T-helper 22 cell (primary cell): ENCODE results near the gene TCF19.
A peak's percentile ranks its signal among the peaks of the same experiment; 100 is the strongest.

ENCODE experiments used
- DNase-seq: peaks from one replicate; pipeline ENCODE4 v3.0.0-alpha.2; 2020; ENCODE audit warnings: low read depth

Gene TCF19

GRCh38 chr6:31158140-31158862 is at the start of gene TCF19:
Gene TCF19 (plus strand): TSS chr6:31158589. CDS start chr6:31159470, 881 bp downstream.
- DNase-seq, result peak; percentile 99

- DNase-seq, result no peak
Observed at GRCh38 chr6:31110825-31111582, 47.4 kb upstream of the TCF19 start.

GRCh38 chr6:31111712-31112111 is 46.7 kb upstream of the TCF19 start:
- DNase-seq, result no peak

- no peak for DNase-seq
Observed at GRCh38 chr6:31112478-31112877, 45.9 kb upstream of the TCF19 start, which contains the start of gene C6orf15. Gene C6orf15 (minus strand): TSS chr6:31112575. CDS start chr6:31112555, 20 bp downstream.

GRCh38 chr6:31113861-31114540 is 44.4 kb upstream of the TCF19 start:
- no peak for DNase-seq

- DNase-seq, result no peak
Observed at GRCh38 chr6:31114541-31114878, 43.9 kb upstream of the TCF19 start, which contains the start of gene PSORS1C1. Gene PSORS1C1 (plus strand): TSS chr6:31114800. CDS start chr6:31129633, 14,833 bp downstream.

- DNase-seq, result no peak
Observed at GRCh38 chr6:31114970-31115849, 43.2 kb upstream of the TCF19 start.

DNA sequence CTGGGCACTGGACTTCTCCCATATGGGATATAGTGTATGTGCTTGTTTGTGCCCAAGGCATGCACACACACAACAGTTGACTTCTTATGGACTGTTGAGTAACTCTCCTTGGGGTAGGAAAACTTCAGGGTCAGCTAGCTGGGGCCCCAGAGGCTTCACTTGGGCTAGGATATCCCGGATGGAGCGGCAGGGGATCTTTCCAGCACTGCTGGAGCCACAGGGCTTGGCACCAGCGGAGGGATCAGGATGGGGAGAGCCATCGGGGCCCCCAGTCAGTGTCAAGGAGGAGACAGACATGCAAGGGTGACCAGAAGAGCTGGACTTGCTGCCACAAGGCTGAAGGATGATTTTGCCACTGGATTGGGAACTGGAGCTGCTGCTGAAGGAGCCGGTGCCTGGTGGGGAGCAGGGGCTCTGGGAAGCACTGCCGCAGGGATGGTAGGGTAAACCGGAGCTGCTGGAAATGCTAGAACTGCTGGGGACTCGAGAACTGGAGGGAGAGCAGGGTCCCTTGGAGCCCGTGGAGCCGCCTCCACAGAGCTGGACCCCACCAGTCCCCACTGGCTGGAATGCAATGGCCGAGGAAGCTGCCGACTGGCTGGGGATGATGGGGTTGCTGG is 42.3 kb upstream of the TCF19 start:
- no peak for DNase-seq

DNA sequence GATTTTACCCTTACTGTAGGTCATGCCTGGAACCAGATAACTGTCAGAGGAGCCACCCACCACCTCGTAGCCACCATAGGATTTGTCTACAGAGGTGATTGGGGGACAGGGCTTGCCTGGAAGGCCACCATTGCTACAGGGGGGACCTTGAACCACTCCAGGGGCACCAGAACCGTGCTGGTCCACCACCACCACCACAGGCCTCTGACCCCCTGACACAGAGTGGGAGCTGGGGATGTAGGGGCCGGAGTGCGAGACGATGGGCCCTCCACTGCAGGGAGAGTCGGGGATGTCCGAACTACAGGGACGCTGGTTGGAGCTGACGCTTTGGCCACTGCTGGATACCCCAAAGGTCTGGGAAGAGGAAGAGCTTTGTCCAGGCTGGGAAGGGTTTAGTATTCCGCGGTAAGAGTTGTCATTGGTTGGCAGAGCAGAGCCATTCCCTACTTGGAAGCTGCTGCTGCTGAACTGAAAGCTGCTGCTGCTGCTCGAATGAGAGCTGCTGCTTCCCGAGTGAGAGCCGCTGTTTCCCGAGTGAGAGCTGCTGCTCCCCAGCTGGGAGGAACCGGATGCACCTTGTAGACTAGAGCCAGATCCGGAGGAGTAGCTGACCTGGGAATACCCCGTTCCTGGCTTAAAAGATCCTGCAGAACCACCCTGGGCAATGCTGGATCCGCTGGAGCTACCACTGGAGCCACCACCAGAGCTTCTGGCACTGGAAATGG is 41.6 kb upstream of the TCF19 start:
- no peak for DNase-seq

DNA sequence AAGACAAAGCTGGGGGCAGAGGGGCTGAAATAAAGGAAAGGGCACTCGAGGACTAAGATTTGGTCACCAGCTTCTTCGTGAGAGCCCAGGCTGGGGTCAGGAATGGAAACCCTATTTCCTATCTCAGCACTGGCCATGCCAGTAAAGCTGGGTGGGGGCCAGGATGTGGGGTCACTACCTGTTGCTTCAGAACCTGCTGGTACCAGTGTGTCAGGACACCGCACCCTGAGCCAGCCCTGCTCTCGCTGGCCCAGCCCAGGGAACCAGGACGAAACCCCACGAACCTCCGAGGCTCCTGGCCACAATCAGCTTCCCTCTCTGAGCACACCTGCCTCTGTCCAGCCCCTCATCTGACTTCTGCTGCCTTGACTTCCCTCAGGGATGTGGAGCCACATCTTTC is 40.2 kb upstream of the TCF19 start:
- no peak for DNase-seq

DNA sequence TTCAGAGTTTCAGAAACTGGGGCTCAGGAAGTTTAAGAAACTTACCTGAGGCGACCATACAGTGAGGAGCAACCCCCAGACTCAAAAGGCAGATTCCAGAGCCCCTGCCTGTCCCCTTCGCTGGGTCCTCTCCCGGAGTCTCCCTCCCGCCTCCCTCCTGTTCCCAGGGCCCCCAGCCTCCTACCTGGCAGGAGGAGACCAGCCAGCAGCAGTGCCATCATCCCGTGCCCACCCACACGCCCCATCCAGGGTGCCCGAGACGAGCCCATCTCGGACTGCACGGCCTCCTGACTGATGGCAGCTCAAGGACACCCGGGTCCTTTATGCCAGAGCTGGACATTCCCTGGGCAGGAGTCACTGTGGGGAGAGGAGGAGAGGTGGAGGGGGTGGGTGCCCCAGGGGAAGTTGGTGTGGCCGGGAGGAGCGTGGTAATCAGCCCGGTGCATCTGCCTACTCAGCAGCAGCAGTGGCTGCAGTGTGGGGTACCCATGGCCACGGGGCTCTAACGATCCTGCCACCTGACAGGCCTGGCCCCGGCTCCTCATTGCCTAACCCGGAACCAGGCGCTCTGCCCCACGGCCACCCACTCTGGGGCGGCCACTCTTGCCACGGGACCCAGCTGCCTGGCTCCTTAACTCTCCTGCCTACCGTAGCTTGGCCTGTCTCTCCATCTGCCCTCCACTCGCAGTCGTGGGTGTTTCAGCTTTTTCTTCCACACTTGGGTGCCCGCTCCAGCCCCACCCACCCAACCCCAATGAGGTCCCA is 38.1 kb upstream of the TCF19 start, which contains the start of gene CDSN:
Gene CDSN (minus strand): TSS at position 296 of the 765 bp plus-strand sequence. CDS start 27 bp downstream, at position 269.
- DNase-seq, result no peak

DNA sequence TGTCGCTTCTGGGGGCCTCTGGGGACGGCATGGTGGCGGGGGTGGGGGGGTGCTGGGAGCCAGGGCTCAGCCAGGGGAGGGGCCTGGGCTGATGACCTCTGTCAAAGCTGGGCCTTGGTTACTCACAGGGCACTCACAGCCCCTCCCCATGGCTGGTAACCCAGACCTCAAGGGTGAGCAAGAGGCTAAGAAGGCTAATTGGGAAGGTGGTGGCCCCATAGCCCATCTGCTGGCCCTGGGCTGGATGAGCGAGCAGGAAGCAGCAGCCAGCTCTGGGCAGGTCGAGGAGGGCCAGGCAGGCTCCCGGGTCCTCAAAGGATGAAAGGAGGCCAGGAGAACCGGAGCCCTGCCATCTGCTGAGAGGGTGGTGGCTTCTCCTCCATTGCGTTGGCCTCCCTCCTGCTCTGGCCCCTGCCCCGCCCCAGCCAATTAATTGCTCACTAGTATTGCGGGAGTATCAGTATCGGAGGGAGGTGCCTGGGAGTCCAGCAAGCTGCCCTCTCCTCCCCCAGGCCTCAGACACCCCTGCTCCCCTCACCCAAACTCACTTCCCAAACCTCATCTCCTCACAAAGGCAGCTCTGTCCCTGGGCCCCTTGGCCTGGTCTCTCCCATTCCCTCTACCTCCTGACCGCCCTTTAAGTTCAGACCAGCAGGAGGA is 37.1 kb upstream of the TCF19 start:
- DNase-seq, result no peak

- no peak for DNase-seq
Observed at GRCh38 chr6:31122791-31123706, 35.3 kb upstream of the TCF19 start.

DNA sequence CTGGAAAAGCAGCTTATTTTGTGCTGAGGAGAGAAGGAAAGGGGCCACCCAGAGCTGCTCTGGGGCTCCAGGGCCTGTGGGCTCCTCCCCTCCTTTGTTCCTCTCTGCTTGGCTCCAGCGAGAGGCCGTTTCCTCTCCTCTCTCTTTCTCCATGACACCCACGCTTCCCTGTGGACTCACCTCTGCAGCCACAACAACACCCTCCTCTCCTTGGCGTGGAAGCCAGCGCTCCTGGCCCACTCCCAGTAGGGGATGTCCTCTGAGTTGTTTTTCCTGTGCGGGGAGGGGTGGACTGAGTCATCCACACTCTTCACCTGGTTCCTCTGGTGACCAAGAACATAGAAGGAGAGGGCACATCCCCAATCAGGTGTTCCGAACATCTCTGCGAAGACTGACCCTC is 33.2 kb upstream of the TCF19 start:
- no peak for DNase-seq

GRCh38 chr6:31125586-31126363 is 32.6 kb upstream of the TCF19 start:
- DNase-seq, result no peak

GRCh38 chr6:31126396-31127175 is 31.8 kb upstream of the TCF19 start:
- no peak for DNase-seq
